HG03097 (cell line): ENCODE results near the gene XDH.
A peak's percentile ranks its signal among the peaks of the same experiment; 100 is the strongest.

ENCODE experiments used
- ATAC-seq: cut with Tn5 transposase; IDR thresholded peaks from one replicate; pipeline ENCODE4 v1.9.1; 2021; ENCODE audit not compliant: unreplicated experiment, low FRiP score

Gene XDH

GRCh38 chr2:31333527-31334183, 80.9 kb downstream of the XDH start:
- peak; percentile 73 for ATAC-seq

- no peak for ATAC-seq
Measured at GRCh38 chr2:31333046-31333445, 81.5 kb downstream of the XDH start.

GRCh38 chr2:31332521-31332920, 82.0 kb downstream of the XDH start:
- no peak for ATAC-seq

GRCh38 chr2:31331156-31331555, 83.4 kb downstream of the XDH start:
- ATAC-seq, result no peak

- ATAC-seq, result no peak
Measured at GRCh38 chr2:31329081-31329625, 85.4 kb downstream of the XDH start.

- no peak for ATAC-seq
Measured at GRCh38 chr2:31328026-31328425, 86.5 kb downstream of the XDH start.

- no peak for ATAC-seq
Measured at GRCh38 chr2:31327505-31327904, 87.0 kb downstream of the XDH start.

GRCh38 chr2:31324016-31324633, 90.4 kb downstream of the XDH start:
- no peak for ATAC-seq

GRCh38 chr2:31322371-31322770, 92.2 kb downstream of the XDH start:
- ATAC-seq, result no peak

- no peak for ATAC-seq
Measured at GRCh38 chr2:31319406-31320175, 95.0 kb downstream of the XDH start.

GRCh38 chr2:31318361-31319336, 95.9 kb downstream of the XDH start:
- peak; percentile 58 for ATAC-seq

- ATAC-seq, result no peak
Measured at GRCh38 chr2:31317396-31317795, 97.1 kb downstream of the XDH start.

GRCh38 chr2:31314761-31315160, 99.8 kb downstream of the XDH start:
- no peak for ATAC-seq

GRCh38 chr2:31312898-31313297, 101.6 kb downstream of the XDH start:
- ATAC-seq, result no peak

GRCh38 chr2:31304816-31305215, 109.7 kb downstream of the XDH start:
- no peak for ATAC-seq

- no peak for ATAC-seq
Measured at GRCh38 chr2:31302940-31303563, 111.5 kb downstream of the XDH start.

- ATAC-seq, result no peak
Measured at GRCh38 chr2:31300309-31300708, 114.2 kb downstream of the XDH start.

GRCh38 chr2:31299547-31299946, 115.0 kb downstream of the XDH start:
- no peak for ATAC-seq

GRCh38 chr2:31297751-31298150, 116.8 kb downstream of the XDH start:
- no peak for ATAC-seq
